GM19463 (cell line): ENCODE data around the gene PLAAT4.
"Not testable (repeated sequence)": the region's sequence is repeated elsewhere in the genome, so short reads cannot be mapped to it uniquely, and the experiment has no call there.

Experiments
- ATAC-seq: cut with Tn5 transposase; IDR thresholded peaks from one replicate; pipeline ENCODE4 v1.9.1; 2021; ENCODE audit warnings: mild to moderate bottlenecking, moderate library complexity; ENCODE audit not compliant: unreplicated experiment

The PLAAT4 gene

DNA sequence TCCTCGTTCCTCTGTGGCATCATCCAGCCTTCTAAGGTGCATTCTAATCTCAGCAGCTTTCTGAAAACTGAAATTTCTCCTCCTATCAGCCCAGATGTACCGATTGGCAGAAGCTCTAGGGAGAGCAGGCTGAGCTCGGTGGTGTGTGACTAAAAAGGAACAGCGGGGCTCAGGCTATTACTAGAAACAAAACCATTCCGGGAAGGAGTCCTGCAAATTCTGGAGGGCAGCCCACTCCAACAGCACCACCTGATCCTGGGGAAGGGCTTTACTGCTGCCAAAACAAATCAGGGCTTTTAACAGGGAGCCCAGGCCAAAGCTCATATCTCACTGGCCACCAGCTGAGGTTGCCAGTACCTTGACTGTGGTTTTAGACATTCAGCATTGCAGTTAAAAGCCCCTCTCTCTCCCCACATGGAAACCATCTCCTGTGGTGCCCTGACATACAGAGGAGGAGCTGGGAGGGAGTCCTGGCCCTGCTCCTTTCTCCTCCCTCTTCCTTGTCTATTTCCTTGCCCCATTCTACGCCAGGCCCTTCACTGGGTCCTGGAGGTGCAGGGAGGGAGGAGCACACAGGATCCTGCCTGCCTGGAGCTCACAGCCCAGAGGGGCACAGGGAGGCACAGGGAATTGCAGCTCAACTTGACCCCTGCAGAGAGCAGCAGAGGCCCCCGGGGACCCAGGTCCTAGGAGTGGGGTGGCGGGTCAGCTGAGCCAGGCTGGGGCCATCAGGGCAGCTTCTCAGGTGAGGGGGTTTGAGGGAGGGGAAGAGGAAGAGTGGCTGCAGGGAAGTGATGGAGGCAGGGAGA lies 889 bp downstream of the PLAAT4 start:
- no peak for ATAC-seq

- not testable (repeated sequence) for ATAC-seq
Measured at GRCh38 chr11:63542506-63542905, 5.9 kb downstream of the PLAAT4 start.

- ATAC-seq = no peak
Measured at GRCh38 chr11:63543711-63544110, 7.1 kb downstream of the PLAAT4 start.

GRCh38 chr11:63547061-63547460 lies 10.5 kb downstream of the PLAAT4 start:
- ATAC-seq = no peak

DNA sequence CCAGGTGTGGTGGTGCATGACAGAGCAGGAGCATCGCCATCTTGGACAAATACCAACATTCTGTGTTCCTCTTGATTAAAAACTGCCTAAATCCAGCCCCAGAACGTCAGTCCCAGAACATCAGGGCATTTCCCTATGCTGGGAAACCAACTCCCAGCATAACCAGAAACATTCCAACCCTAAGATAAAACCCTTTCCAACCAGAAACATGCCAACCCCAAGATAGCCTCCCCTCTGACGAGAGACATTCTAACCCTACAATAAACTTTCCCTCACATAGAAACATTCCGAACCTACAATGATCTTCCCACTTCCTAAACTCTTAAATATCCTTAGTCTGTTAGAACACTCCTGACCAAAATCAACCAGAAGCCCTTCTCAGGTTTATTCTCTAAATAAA lies 11.6 kb downstream of the PLAAT4 start:
- no peak for ATAC-seq

DNA sequence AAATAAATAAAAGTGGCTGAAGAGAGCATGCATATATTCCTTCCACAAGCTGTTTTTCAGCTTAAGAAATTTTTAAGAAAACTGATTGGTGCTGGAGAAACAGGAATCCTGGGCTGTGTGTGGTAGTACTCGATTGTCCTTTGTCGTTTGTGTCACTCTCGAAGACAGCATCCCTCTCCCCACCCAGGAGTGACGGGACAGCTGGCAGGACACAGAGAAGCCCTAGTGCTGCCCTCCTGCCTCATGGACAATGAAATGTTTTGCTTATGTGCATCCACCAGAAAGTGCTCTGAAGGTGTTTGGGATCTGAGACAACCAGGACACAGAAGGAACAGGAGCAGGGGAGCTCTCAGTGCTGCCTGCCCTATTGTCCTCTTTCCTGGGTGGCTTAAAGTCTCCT lies 12.8 kb downstream of the PLAAT4 start:
- ATAC-seq = no peak

GRCh38 chr11:63550156-63550700 lies 13.6 kb downstream of the PLAAT4 start:
- ATAC-seq = not testable (repeated sequence)

- no peak for ATAC-seq
Measured at GRCh38 chr11:63551091-63551888, 14.7 kb downstream of the PLAAT4 start.

- no peak for ATAC-seq
Measured at GRCh38 chr11:63551889-63552266, 15.3 kb downstream of the PLAAT4 start.

GRCh38 chr11:63552921-63553320 lies 16.3 kb downstream of the PLAAT4 start:
- ATAC-seq = no peak

DNA sequence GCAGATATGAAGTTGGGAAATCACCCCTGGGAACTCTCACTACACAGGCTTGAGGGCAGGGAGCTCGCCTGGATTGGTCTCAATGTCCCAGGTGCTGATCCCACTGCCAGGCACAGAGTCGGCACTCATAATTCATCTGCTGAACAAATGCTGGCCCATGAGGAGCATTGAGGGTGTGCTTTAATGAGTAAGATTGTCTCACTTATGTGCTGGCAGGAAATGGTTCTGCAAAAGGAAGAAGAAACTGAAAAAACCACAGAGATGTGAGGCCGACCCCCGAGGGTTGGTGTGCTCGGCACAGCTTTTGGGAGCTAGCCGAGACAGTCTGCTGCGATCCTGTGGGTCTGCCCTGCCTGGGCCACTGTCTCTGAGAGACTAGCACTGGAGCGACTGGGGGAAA lies 17.2 kb downstream of the PLAAT4 start:
- peak; percentile 66 for ATAC-seq

DNA sequence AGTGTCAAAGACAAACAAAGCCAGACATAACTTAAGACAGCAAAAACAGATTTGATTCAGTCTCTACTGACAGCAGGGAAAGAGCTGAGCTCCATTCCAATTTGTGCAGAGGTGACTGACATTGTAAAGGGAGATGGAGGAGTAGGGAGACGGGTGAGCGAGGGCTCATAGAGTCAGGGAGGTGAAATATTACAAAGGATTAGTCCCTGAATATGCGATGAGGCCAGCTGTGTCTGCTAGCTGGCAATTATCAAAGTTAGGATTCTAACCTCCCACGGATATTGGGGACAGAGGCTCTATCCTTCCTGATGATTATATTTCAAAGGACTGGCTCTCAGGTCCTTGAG lies 18.2 kb downstream of the PLAAT4 start:
- no peak for ATAC-seq

DNA sequence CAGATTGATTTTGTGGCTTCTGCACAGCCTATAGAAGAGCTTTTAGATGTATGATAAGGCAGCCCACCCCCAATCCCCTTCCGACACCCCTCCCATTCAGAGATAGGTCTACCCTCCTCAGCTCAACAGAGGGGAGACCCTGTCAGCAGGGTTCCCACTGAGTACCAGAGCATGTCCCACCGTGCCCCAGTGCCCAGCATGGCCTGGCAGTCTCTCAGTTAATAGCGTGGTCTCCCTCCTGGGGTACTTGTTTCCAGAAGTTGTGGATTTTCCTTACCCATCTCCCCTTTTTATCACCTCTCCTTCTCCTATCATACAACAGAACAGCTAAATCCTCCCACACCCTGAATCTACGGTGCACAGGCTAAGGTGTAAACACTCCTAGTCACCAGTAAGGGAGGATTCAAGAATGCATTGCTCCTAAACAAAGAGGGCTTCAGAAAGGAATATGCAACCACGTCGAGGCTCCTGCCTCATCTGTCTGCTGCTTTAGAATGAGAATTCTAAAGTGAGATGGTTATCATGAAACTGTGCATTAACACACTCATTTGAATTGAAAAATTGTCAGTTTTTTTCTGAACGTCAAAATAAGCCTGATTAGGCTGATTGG lies 19.9 kb downstream of the PLAAT4 start:
- no peak for ATAC-seq

DNA sequence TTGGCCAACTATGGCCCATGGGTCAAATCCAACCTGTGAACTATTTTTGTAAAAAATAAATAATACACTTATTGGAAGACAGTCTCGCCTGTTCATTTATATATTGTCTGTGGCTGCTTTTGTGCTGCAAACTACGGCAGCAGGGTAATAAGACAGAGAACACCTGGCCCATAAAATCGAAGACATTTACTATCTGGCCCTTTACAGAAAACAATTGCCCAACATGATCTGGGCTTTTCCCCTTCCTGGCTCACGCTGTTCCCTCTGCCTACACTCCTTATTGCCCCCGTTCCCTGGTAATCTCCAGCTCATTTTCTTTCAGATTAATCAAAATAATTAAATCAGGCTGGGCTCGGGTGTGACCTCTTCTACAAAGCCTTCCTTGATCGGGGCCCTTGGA lies 21.0 kb downstream of the PLAAT4 start:
- ATAC-seq = no peak

- ATAC-seq = no peak
Measured at GRCh38 chr11:63558459-63559157, 22.0 kb downstream of the PLAAT4 start.

DNA sequence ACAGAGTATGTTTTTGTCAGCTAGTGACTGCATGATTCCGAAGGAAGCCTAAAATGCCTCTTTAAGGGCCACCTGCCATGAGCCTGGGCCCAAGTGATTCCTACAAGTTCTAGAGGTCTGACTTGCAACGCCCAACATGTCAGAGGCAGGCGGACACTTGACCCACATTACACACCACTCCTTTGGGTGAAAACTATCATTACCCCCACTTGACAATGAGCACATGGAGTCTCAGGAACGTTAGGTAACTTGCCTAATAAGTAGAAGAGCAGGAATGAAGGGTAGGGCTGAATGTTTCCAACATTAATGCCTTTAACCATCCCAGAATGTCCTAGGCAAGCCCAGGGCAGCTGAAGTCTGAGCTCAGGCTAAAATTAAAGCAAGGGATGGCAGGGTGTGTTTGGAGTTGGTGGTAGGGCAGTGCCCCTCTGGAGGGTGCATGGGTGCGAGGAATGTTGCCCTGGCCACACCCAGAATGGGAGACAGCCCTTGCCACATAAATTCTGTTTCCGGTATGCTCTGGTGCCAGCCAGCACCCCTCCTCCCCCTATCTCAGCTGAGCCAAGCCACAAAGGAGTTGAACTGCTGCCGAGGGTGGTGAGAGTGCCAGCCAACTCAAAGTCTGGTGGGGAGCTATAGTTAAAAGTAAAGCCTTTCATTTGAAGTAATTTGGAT lies 24.0 kb downstream of the PLAAT4 start:
- ATAC-seq = no peak

DNA sequence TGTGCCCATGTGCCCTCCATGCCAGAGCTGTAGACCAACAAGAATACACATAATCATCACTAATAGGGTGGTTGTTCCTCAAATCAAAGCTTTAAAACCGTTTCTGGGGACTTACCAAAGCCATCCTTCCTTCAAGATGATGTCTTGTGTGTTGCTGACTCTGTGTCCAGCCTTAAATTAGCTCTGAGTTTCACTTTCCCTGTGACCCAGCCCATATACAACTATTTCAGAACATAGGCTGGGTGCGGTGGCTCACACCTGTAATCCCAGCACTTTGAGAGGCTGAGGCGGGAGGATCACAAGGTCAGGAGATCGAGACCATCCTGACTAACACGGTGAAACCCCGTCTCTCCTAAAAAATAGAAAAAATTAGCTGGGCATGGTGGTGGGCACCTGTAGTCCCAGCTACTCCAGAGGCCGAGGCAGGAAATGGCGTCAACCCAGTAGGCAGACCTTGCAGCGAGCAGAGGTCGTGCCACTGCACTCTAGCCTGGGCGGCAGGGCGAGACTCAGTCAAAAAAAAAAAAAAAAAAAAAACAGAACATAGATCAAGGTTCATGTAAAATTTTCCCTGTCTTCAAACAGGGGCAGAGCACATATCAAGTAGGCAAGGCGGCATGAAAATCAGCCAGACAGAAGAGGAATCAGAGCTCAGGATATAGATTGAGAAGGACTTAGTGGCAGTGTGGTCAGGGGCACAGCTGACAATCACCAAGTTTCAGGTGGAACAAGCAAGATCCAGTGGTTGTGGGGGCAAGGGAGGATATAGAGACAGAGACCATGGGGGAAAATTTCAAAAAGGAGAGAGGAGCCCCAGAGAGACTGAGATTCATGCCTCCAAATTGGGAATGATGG lies 26.8 kb downstream of the PLAAT4 start, which contains the start of gene PLAAT2:
Gene PLAAT2, minus strand, starts transcription at position 179 of the 855 bp plus-strand sequence. Its CDS starts 55 bp downstream, at position 124.
- no peak for ATAC-seq

DNA sequence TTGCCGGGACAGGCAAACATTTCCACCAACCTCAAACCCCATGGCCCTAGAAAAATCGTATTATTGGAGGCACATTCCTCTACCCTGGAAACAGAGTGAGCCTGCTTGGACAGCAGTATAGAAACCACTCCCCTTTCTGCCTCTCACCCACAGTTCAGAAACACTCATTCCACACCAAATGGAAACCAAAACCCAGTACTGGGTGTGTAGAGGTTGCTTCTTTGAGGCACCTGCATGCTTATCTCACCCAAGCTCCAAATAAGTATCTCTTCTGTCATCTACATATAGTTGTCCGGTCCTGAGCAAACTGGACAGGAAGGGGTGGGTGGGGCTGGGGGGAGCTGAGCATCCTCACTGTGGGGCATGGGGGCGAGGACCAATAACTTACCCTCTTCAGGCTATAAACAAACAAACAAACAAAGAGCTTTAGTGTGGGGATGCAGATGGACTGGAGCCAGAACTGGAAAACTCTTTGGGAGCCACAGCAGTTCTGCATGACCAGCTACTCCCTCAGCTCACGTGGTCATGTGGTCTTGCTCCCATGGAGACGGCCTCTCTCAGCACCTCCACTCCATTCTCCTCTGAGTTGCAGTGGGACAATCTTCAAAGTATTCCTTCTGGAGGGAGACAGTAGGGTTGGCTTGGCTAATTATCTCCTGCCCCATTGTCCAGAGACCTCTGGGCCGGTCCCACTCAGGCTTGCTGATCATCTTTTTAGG lies 27.6 kb downstream of the PLAAT4 start:
- ATAC-seq = peak; percentile 66
